Measurements from ENCODE around the gene SLC16A2.

GRCh38 chrX:74451450-74452198 is 30.3 kb downstream of the SLC16A2 start:
- TF ChIP-seq SPI1 (IDR thresholded peaks at IDR 0.05; ENCODE audit: borderline replicate concordance, low read depth) = no peak
- no peak for TF ChIP-seq POLR2AphosphoS5 (IDR thresholded peaks at IDR 0.05; ENCODE audit: low read depth)

Data from HL-60 (cell line).